A673 (cell line): Measurements from ENCODE around the gene PPP1R7. TPM values are rescaled to one million over a fixed set of nuclear protein-coding genes. Genes with fewer than 3 reads are reported as not detected.

Experiments used
- BruUV-seq: library from RNA; stranded (reverse); fragments of 400-500 nt; replicated peaks from 2 replicates; lab custom pipeline; 2021; lab: Mats Ljungman, UMichigan
- CTCF ChIA-PET: fragments of 300-600 bp; sonication (Branson Sonifier 250); formaldehyde crosslinking; loops from one replicate; lab custom pipeline; 2022; ENCODE audit warnings: antibody characterized with exemption; lab: Charles Lee
- POLR2A ChIA-PET: fragments of 300-600 bp; sonication (Branson Sonifier 250); formaldehyde crosslinking; loops from one replicate; lab custom pipeline; 2022; ENCODE audit warnings: antibody characterized with exemption; ENCODE audit not compliant: low non-redundant PET; lab: Charles Lee
- DNase-seq: peaks from one replicate; pipeline ENCODE4 v3.0.0-alpha.2; 2015; ENCODE audit warnings: low spot score
- H3K27ac ChIP-seq: fragments of 200-600 bp; sonication (generic); 2 replicates; pipeline ENCODE4 v1.5.1; 2016; ENCODE audit warnings: mixed run types, low read depth, mild to moderate bottlenecking, mixed read lengths, antibody characterized with exemption, low read length; ENCODE audit not compliant: poor library complexity, severe bottlenecking
- H3K27me3 ChIP-seq: fragments of 200-600 bp; sonication (generic); replicated peaks from 2 replicates; pipeline ENCODE4 v1.6.1; 2017; ENCODE audit warnings: mixed run types, low read depth, mild to moderate bottlenecking, mixed read lengths, antibody characterized with exemption, low read length; ENCODE audit not compliant: insufficient read depth, poor library complexity
- H3K36me3 ChIP-seq: fragments of 200-600 bp; sonication (generic); 2 replicates; pipeline ENCODE4 v1.6.1; 2016; ENCODE audit warnings: mixed run types, mild to moderate bottlenecking, mixed read lengths, antibody characterized with exemption, low read length; ENCODE audit not compliant: insufficient read depth, poor library complexity, severe bottlenecking
- H3K4me1 ChIP-seq: fragments of 200-600 bp; sonication (generic); 2 replicates; pipeline ENCODE4 v1.6.1; 2017; ENCODE audit warnings: mixed run types, mild to moderate bottlenecking, mixed read lengths, antibody characterized with exemption, low read length; ENCODE audit not compliant: insufficient read depth, poor library complexity, severe bottlenecking
- H3K4me3 ChIP-seq: fragments of 200-600 bp; sonication (generic); 2 replicates; pipeline ENCODE4 v1.5.1; 2016; ENCODE audit warnings: low read depth, mixed run types, mild to moderate bottlenecking, mixed read lengths, low read length; ENCODE audit not compliant: poor library complexity, severe bottlenecking
- H3K9me3 ChIP-seq: fragments of 200-600 bp; sonication (generic); 2 replicates; pipeline ENCODE4 v1.6.1; 2016; ENCODE audit warnings: mixed run types, low read depth, mild to moderate bottlenecking, mixed read lengths, antibody characterized with exemption, low read length; ENCODE audit not compliant: poor library complexity, severe bottlenecking
- EZH2 ChIP-seq: fragments of 200-600 bp; sonication (generic); IDR thresholded peaks from 2 replicates; pipeline ENCODE4 v1.6.1; 2017; ENCODE audit warnings: borderline replicate concordance, low read depth, mild to moderate bottlenecking, mixed read lengths, antibody characterized with exemption, low read length; ENCODE audit not compliant: poor library complexity, severe bottlenecking
- intact Hi-C: fragments of 100-400 bp; cut with micrococcal nuclease; formaldehyde crosslinking; loops from one replicate; pipeline ENCODE4 v1.10.0; 2022; ENCODE audit not compliant: unreplicated experiment
- total RNA-seq: library from RNA; stranded (reverse); gene quantifications from 2 replicates; pipeline ENCODE4 v1.2.3, GENCODE V29; 2021
- TF ChIP-seq, protein P1 (sequence below): fragments of 300-800, 200-600 bp; sonication (generic); conservative IDR thresholded peaks from 2 replicates; pipeline ENCODE4 v1.5.1; 2017; ENCODE audit warnings: low read depth, mild to moderate bottlenecking, antibody characterized with exemption, low read length, moderate library complexity, mixed read lengths

The PPP1R7 gene
- total RNA-seq, 1 experiment from 2014 or later, result 70.7 TPM

DNA sequence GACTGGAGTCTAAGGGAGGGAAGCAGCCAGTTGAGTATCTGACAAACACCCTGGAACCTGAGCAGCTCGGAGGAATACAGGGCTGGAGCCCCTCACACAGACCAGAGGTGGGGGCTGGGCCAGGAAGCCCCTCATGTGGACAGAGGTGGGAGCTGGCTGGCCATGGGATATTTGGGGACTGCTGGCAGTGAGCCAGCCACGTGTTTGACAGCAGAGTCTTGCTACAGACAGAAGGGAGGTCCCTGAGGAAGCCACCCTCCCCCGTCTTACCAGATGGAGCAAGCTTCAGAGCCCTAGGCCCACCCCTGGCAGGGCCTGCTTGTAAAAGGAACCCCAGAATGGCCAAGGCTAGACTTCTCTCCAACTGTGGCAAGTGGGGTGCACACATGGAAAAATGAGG lies 44.6 kb upstream of the PPP1R7 start:
- CTCF ChIA-PET, result no interaction called here

GRCh38 chr2:241107031-241107783 lies 43.1 kb upstream of the PPP1R7 start:
- POLR2A ChIA-PET, result no interaction called here
- no peak overlapping the region for H3K4me3 ChIP-seq
- no peaks in the 10 kb centered on the region for H3K27me3 ChIP-seq
- H3K36me3 ChIP-seq, result peaks cover 8% of the 10 kb centered on the region
- intact Hi-C loops, result no loop called here
- TF ChIP-seq, protein P1, sequence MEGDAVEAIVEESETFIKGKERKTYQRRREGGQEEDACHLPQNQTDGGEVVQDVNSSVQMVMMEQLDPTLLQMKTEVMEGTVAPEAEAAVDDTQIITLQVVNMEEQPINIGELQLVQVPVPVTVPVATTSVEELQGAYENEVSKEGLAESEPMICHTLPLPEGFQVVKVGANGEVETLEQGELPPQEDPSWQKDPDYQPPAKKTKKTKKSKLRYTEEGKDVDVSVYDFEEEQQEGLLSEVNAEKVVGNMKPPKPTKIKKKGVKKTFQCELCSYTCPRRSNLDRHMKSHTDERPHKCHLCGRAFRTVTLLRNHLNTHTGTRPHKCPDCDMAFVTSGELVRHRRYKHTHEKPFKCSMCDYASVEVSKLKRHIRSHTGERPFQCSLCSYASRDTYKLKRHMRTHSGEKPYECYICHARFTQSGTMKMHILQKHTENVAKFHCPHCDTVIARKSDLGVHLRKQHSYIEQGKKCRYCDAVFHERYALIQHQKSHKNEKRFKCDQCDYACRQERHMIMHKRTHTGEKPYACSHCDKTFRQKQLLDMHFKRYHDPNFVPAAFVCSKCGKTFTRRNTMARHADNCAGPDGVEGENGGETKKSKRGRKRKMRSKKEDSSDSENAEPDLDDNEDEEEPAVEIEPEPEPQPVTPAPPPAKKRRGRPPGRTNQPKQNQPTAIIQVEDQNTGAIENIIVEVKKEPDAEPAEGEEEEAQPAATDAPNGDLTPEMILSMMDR, result no peak
- no peak for TF ChIP-seq EZH2
- no peaks in the 10 kb centered on the region for H3K9me3 ChIP-seq
- no peak for DNase-seq
- H3K27ac ChIP-seq, result no peak overlapping the region
- BruUV-seq, result no TSS peak
- H3K4me1 ChIP-seq, result no peaks in the 10 kb centered on the region
- CTCF ChIA-PET, result no interaction called here

More for the DNA sequence above, 44.6 kb upstream of the PPP1R7 start:
- H3K4me1 ChIP-seq, result no peaks in the 10 kb centered on the region
- H3K9me3 ChIP-seq, result no peaks in the 10 kb centered on the region
- TF ChIP-seq, protein P1, result no peak
- no peak for TF ChIP-seq EZH2
- no peak overlapping the region for H3K4me3 ChIP-seq
- BruUV-seq, result no TSS peak
- H3K27me3 ChIP-seq, result no peaks in the 10 kb centered on the region
- intact Hi-C loops, result no loop called here
- no peak overlapping the region for H3K27ac ChIP-seq
- POLR2A ChIA-PET, result no interaction called here
- peaks cover 8% of the 10 kb centered on the region for H3K36me3 ChIP-seq
- DNase-seq, result no peak

DNA sequence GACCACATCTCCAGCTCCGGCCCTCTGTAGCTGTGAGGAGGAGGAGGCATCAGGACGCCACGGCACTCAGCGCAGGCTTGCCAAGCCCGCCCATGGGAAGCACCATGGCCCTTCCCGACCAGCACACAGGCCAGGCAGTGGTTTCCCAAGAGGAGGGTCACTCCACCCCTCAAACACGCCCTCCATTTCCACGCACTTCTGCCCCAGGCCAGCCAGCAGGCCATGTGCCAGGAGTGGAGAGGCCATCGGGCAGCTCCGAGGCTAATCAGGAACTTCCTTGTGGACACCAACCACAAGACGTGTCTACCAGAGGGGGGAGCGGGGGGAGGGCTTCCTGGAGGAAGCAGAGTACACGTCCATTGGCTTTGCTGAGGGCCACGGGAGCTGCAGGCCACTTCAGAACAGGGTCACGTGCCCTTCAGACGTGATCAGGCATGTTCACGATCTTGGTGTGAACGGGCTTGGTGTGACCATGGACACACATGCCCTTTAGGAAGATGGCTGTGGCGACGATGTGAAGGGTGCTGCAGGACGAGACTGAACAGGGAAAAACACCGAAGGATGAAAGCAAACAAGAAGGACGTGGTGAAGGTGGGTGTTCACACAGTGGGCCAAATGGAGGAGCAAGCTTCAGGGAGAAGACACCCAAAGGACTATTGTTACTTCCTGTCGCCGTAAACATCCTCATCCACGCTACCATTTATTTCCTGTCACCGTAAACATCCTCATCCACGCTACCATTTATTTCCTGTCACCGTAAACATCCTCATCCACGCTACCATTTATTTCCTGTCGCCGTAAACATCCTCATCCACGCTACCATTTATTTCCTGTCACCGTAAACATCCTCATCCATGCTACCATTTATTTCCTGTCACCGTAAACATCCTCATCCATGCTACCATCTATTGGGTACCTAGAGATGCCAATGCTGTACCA lies 41.7 kb upstream of the PPP1R7 start:
- Histone ChIP-seq H3K4me3 (no peak overlapping the region), H3K36me3 (peaks cover 11% of the 10 kb centered on the region), H3K9me3 (no peaks in the 10 kb centered on the region), H3K4me1 (no peaks in the 10 kb centered on the region), H3K27me3 (no peaks in the 10 kb centered on the region), H3K27ac (no peak overlapping the region)
- no peak for TF ChIP-seq EZH2
- TF ChIP-seq, protein P1, result no peak
- CTCF ChIA-PET, result no interaction called here
- intact Hi-C loops, result no loop called here
- POLR2A ChIA-PET, result no interaction called here
- no peak for DNase-seq
- no TSS peak for BruUV-seq
